Endothelial cell (in vitro differentiated cells): Measurements from ENCODE around the gene DOCK10. TPM values are rescaled to one million over a fixed set of nuclear protein-coding genes. Genes with fewer than 3 reads are reported as not detected.
"Not testable (repeated sequence)": the region's sequence is repeated elsewhere in the genome, so short reads cannot be mapped to it uniquely, and the experiment has no call there.

Source experiments
- DNase-seq: peaks from one replicate; pipeline ENCODE4 v3.0.0; 2021; ENCODE audit warnings: low spot score
- H3K27ac Mint-ChIP-seq: one replicate; pipeline ENCODE4 v1.8.0; 2021; ENCODE audit warnings: mixed read lengths, inconsistent platforms; ENCODE audit not compliant: unreplicated experiment
- H3K27me3 Mint-ChIP-seq: one replicate; pipeline ENCODE4 v1.8.0; 2021; ENCODE audit warnings: mild to moderate bottlenecking, moderate library complexity, mixed read lengths, inconsistent platforms; ENCODE audit not compliant: unreplicated experiment
- H3K36me3 Mint-ChIP-seq: one replicate; pipeline ENCODE4 v1.8.0; 2021; ENCODE audit warnings: mild to moderate bottlenecking, low read depth, mixed read lengths, inconsistent platforms; ENCODE audit not compliant: unreplicated experiment
- H3K4me1 Mint-ChIP-seq: one replicate; pipeline ENCODE4 v1.8.0; 2021; ENCODE audit warnings: mild to moderate bottlenecking, mixed read lengths, inconsistent platforms; ENCODE audit not compliant: unreplicated experiment
- H3K4me3 Mint-ChIP-seq: one replicate; pipeline ENCODE4 v1.8.0; 2021; ENCODE audit warnings: mild to moderate bottlenecking, mixed read lengths, inconsistent platforms; ENCODE audit not compliant: unreplicated experiment
- H3K9me3 Mint-ChIP-seq: one replicate; pipeline ENCODE4 v1.8.0; 2021; ENCODE audit warnings: mixed read lengths, inconsistent platforms; ENCODE audit not compliant: unreplicated experiment
- total RNA-seq: library from RNA; stranded (reverse); fragmentation: NEBNext Ultra II Directional; extraction: Animal tissue kit (Norgen Biotek cat#: 25700); gene quantifications from one replicate; pipeline ENCODE4 v1.2.1, GENCODE V29; 2021; ENCODE audit not compliant: unreplicated experiment
- TF ChIP-seq, protein P1 (sequence below): fragments of 200-600 bp; sonication (generic); IDR thresholded peaks from one replicate; pipeline ENCODE4 v1.5.0; 2021; ENCODE audit warnings: antibody characterized with exemption; ENCODE audit not compliant: unreplicated experiment

The DOCK10 gene
- total RNA-seq, 1 donor from 2014 or later, result 7.6 TPM

DNA sequence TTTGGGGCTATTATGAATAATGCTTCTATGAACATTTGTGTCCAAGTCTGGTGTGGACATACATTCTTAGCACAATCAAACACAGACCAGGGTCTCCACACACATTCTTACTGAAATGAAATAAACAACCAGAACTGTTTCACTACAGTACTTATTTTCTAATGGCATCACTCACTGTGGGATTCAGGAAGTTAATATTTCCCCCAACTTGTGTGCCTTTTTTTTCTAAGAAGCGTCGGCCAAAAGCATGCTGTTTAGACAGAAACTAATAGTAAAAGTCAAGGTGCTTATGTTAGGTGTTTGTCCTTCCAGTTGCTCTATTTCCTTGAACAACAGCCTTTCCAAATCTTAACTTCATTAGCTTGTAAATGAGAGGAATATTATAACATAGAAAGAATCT is 117.6 kb downstream of the DOCK10 start:
- no peak for DNase-seq
- TF ChIP-seq, protein P1, sequence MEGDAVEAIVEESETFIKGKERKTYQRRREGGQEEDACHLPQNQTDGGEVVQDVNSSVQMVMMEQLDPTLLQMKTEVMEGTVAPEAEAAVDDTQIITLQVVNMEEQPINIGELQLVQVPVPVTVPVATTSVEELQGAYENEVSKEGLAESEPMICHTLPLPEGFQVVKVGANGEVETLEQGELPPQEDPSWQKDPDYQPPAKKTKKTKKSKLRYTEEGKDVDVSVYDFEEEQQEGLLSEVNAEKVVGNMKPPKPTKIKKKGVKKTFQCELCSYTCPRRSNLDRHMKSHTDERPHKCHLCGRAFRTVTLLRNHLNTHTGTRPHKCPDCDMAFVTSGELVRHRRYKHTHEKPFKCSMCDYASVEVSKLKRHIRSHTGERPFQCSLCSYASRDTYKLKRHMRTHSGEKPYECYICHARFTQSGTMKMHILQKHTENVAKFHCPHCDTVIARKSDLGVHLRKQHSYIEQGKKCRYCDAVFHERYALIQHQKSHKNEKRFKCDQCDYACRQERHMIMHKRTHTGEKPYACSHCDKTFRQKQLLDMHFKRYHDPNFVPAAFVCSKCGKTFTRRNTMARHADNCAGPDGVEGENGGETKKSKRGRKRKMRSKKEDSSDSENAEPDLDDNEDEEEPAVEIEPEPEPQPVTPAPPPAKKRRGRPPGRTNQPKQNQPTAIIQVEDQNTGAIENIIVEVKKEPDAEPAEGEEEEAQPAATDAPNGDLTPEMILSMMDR, result no peak
- H3K9me3 Mint-ChIP-seq, result no peaks in the 10 kb centered on the region
- H3K4me3 Mint-ChIP-seq, result no peak overlapping the region
- H3K27me3 Mint-ChIP-seq, result no peaks in the 10 kb centered on the region
- H3K27ac Mint-ChIP-seq, result no peak overlapping the region
- H3K4me1 Mint-ChIP-seq, result peaks cover 3% of the 10 kb centered on the region
- no peaks in the 10 kb centered on the region for H3K36me3 Mint-ChIP-seq

DNA sequence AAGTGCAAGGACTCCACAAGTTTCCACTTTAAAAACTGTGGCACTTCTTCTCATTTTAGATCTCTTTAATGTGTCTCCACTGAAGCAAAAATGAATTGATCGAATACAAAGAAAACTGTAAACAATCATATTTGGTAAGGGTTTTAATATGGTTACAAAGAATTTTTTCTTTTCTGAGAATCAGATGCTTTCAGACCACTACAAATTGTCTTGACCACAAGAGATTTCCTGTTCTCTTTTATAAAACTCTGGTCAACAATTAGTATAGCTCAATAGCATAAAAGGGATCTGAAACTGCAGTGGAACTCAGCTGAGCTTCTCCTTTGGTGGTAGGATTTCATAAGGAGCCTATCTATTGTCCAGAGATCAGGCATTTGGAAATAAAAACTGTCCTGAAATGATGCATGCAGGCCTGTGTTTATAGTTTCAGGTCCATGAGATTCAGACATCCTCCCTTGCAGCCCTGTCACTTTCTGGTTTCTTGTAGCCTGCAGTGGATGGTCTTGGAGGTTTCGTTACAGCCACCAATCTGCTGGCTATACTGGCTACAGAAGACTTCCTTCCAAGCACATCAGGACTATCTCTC is 120.0 kb downstream of the DOCK10 start:
- Mint-ChIP-seq H3K4me1 (peaks cover 3% of the 10 kb centered on the region), H3K27me3 (no peaks in the 10 kb centered on the region), H3K27ac (no peak overlapping the region), H3K36me3 (no peaks in the 10 kb centered on the region), H3K9me3 (no peaks in the 10 kb centered on the region), H3K4me3 (no peak overlapping the region)
- no peak for DNase-seq
- TF ChIP-seq, protein P1, result no peak

DNA sequence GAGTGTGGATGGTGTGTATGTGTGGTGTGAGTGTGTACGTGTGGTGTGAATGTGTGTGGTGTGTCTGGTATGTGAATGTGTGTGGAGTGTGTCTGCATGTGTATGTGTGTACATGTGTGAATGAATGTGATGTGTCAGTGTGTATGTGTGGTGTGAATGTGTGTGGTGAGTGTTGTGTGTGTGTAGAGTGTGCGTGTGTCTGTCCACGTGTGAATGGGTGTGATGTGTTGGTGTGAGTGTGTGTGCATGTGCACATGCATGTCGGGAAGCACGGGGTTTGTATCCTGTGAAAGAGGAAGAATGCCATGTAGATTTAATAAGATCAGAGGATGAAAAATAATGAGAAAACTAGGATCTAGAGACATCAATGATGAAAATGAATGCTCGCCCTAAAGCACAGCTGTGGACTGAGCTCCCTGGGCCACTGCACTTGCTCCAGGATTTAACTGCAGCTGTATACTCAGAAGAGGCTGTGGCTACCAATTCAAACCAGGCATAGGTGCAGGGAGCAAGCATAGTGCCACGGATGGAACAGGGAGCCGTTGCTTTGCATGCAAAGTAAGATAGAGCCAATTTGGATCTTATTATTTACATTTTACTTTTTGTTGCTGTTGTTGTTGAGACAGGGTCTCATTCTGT is 122.7 kb downstream of the DOCK10 start:
- no peak for DNase-seq
- H3K4me1 Mint-ChIP-seq, result no peaks in the 10 kb centered on the region

DNA sequence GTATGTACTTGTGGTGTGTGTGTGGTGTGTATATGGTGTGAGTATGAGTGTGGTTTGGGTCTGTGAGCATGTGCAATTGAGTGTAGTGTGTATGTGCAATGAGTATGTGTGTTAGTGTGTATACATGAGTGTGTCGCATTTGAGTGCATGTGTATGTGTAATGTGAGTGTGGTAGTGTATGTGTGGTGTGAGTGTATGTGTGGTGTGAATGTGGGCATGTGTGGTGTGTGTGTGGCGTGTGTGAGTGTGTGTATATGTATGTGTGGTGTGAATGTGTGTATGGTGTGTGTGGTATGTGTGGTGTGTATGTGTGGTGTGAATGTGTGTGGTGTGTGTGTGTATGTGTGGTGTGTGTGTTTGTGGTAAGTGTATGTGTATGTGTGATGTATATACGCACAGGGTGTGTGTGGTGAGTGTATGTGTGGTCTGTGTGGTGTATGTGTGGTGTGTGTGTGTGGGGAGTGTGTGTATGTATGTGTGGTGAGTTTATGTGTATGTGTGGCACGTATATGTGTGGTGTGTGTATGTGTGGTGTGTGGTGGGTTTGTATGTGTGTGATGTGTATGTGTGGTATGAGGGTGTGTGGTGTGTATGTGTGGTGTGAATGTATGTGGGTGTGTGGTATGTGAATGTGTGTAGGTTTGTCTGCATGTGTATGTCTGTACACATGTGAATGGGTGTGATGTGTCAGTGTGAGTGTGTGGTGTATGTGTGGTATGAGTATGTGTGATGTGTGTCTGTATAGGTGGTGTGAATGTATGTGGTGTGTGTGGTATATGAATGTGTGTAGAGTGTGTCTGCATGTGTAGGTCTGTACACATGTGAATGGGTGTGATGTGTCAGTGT is 123.4 kb downstream of the DOCK10 start:
- Mint-ChIP-seq H3K36me3 (no peaks in the 10 kb centered on the region), H3K4me3 (no peak overlapping the region), H3K4me1 (no peaks in the 10 kb centered on the region), H3K9me3 (no peaks in the 10 kb centered on the region), H3K27ac (no peak overlapping the region), H3K27me3 (no peaks in the 10 kb centered on the region)
- TF ChIP-seq, protein P1, result no peak
- DNase-seq, result no peak

More for the DNA sequence above, 122.7 kb downstream of the DOCK10 start:
- no peak overlapping the region for H3K27ac Mint-ChIP-seq
- no peak overlapping the region for H3K4me3 Mint-ChIP-seq
- no peaks in the 10 kb centered on the region for H3K9me3 Mint-ChIP-seq
- TF ChIP-seq, protein P1, result no peak
- H3K36me3 Mint-ChIP-seq, result no peaks in the 10 kb centered on the region
- no peaks in the 10 kb centered on the region for H3K27me3 Mint-ChIP-seq

DNA sequence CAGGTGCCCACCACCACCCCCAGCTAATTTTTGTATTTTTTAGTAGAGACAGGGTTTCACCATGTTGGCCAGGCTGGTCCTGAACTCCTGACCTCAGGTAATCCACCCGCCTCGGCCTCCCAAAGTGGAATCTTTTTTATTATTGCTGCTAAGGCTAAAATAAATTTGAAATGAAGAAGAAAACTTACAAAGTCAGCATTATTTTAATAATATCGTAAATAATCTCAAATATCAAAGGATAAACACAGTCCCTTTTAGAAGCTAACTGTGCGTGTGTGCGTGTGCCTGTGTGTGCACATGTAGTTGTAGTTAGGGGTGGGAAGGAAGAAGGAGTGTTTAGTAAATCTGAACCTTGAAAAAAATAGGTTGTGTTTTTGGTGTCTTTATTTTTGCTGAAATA is 125.0 kb downstream of the DOCK10 start:
- H3K4me3 Mint-ChIP-seq, DNase-seq, H3K9me3 Mint-ChIP-seq, H3K27ac Mint-ChIP-seq, H3K4me1 Mint-ChIP-seq, H3K36me3 Mint-ChIP-seq, H3K27me3 Mint-ChIP-seq: not testable (repeated sequence)
